OCI-LY1 (cell line): ENCODE results near the gene RAB30.

ENCODE experiments used
- CTCF ChIP-seq: fragments of 200-600 bp; sonication (generic), shearing (Covaris generic); IDR thresholded peaks from 2 replicates; pipeline ENCODE4 v1.5.1; 2017; ENCODE audit warnings: mild to moderate bottlenecking, antibody characterized with exemption, low read length, moderate library complexity, mixed read lengths
- EZH2 ChIP-seq: fragments of 200-600 bp; sonication (generic), shearing (Covaris generic); IDR thresholded peaks from 2 replicates; pipeline ENCODE4 v1.8.0; 2017; ENCODE audit warnings: borderline replicate concordance, mixed run types, mild to moderate bottlenecking, antibody characterized with exemption, low read length, moderate library complexity, mixed read lengths

- no peak for TF ChIP-seq CTCF
- TF ChIP-seq EZH2, result no peak
Measured at GRCh38 chr11:82930734-82931133, 141.0 kb downstream of the RAB30 start.
